ENCODE data around the gene DUOXA1.
"Not testable (repeated sequence)": the region's sequence is repeated elsewhere in the genome, so short reads cannot be mapped to it uniquely, and the experiment has no call there.

The DUOXA1 gene

DNA sequence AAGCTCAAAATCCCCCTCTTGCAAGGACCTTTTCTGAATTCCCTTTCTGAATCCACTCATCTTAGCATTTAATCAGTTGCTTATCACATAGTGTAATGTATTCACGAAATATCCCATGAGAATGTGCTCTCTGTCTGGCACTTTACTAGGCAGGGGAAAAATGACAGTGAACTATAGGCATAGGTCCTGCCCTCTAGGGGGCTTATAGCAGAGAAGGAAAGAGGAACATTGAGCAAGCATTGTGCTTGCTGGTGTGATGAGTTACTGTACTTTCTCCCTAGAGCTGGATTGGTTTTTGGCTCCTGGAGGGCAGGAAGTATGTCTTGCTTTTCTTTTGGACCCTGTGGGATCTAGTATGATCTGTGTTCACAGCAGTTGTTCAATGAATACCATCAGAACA, 42.2 kb downstream of the DUOXA1 start:
- DNase-seq, result no peak

DNA sequence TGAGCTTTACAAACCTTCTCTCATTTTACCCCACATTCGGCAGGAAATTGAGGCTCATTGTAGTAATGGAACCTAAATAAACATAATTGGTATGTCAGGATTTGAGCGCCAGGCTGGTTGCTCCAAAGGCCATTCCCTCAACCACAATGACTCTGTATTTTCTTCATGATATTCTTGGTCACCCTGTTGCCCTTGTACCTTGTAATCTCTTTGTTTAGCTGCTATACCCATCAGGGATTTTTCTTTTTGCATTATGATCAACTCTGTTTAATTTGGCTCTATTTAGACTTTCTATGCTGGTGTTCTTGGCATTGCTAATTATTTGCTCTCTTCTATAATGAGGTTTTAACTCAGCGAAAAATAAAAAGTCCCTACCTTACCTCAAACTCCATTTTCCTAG, 45.5 kb downstream of the DUOXA1 start:
- DNase-seq, result no peak

DNA sequence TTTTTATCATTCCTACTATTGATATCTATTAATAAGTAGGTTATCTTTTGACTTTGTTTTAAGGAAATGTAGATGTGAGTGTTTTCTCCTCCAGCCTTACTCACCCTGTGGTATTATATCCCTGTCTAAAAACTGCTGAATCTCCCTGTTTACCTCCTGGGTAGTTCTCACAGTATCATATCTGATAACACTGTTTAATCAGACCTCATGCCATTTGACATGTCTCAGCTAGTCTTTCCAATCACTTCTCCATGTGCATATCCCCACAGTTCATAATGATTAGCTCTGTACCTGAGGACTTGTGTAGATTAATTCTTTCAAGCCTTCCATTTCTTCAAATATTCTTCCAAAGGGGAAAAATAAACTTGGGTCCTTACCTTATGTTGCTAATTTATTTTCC, 46.5 kb downstream of the DUOXA1 start:
- no peak for DNase-seq

DNA sequence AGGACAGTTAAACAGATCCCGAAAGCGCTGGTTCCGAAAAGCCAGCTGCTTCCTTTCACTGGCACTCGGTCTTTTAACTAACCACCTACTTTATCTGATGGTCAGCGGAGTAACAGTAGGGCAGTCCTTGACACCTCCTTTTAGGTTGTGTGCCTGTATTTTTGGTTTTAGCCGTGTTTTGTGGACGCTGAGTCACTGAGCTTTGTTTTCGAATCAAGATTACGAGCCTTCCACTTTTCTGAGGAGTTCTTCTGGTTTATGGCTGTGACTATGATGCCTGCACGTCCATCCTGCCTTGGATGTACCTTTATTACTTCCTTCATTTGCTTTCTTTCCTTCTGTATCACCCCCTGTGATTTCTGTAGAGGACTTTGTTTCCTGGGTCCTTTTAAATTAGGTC, 47.3 kb downstream of the DUOXA1 start:
- DNase-seq, result not testable (repeated sequence)

DNA sequence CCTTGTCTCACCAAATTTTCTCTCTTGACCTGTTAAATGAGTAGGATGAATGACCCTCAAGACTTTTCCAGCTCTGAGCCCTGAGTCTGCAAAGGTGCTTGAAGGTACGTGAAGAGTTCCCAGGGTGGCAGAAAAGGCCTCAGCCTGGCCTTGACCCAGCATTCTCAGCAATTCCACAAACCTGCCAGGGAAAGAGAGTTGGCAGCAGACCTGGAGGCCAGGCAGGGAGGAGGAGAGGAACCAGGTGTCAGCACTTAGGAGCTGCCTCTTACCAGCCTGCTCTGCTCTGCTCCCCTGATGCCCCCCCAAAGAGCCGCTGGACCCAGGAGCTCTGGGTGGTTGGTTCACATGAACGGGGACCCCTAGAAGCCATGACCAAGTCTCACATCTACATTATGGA, 49.1 kb downstream of the DUOXA1 start:
- DNase-seq, result not testable (repeated sequence)

DNA sequence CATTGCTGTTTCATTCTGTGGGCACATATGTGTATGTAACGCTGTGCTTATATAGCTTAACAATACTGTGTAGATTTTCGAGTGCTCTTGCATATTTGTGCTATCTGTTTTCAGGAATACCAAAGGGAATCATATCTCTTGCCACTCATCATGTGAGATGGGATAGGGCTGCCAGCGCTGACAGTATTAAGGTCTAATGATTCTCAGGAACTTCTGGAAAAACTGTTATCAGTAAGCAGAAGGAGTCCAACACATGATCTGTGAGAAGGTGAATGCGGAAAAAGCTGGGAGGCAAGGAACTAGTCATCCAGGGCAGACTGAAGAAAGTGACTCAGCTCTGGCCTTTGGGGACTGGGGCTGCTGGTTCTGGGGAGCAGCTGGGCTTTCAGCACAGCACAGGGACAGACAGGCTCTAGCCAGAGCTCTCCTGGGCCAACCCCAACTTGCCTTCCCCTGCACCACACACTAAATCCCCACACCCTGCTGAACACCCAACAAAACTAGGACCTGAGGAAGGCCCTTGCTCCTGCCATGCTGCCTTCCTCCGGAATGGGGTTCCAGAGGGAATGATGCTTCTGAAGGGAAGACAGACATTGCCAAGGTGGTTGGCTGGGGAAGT, 49.9 kb downstream of the DUOXA1 start:
- not testable (repeated sequence) for DNase-seq

DNA sequence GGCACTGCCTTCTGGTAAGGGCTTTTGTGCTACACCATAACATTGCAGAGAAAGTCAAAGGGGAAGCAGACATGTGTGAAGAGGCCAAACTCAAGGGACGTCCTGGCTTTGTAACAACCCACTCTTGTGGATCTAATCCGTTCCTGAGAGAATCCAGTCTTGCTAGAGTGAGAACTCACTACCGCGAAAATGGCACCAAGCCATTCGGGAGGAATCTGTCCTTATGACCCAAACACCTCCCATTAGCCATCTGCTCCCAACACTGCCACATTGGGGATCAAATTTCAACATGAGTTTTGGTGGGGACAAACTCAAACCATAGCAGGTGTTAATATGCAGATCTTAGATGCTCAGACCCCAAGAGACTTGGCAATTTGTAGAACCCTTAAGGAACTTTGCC, 50.5 kb downstream of the DUOXA1 start:
- not testable (repeated sequence) for DNase-seq

DNA sequence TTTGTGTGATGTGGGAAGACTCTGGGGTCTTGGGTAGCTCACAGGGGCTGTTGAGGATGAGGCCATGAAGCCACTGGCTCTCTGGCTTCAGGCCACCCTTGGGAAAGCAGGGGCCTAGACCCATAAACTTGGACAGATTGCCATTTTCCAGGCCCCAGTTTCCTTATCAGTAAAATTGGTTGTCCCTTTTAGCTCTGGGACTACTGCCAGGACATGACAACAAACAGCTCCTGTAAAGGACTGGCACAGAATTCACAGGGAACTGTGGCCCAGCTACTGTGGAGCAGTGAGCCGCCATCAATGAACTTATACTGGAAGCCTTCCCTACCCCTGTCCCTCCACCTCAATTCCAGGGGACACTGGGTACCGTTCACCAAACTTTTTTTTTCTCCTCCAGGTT, 52.3 kb downstream of the DUOXA1 start:
- DNase-seq, result not testable (repeated sequence)

DNA sequence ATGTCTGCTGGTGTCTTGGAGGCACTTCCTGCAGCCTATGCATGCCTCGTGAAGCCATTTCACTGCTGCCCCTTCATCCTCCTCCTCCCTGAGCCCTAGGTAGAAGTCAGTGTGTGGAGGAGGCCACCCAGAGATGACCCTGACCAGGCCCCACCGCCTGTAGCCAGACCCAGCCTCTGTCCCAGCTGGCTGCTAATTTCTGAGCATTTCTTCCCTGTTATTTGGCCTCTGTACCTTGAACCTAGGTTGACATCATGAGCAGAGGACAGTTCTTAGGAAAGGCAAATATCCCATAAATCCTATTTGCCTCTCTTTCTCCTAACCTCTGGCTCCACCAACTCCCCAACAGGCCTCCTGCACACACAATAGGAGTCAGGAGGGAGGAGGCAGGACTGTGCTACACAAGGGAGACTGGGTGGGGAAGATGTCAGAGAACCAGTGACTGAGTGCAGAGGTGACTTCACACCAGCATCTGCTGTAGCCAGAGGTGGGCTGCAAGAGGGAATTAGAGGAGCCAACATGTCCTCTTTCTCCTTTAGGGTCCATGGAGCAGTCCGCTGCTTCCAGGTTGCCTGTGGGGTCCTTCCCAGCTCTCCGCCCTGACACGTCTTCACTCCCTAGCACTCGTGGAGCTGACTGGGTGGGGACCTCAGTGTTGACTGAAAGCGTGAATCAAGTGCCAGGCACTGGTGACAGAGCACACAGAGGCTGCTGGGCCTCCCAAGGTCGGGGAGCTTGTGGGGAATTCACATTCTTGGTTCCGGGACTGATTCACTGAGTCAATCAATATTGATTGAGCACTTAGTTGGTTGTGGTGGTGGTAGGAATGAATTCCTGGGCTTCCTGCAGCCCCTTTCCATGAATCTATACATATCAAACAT, 54.0 kb downstream of the DUOXA1 start:
- not testable (repeated sequence) for DNase-seq

DNA sequence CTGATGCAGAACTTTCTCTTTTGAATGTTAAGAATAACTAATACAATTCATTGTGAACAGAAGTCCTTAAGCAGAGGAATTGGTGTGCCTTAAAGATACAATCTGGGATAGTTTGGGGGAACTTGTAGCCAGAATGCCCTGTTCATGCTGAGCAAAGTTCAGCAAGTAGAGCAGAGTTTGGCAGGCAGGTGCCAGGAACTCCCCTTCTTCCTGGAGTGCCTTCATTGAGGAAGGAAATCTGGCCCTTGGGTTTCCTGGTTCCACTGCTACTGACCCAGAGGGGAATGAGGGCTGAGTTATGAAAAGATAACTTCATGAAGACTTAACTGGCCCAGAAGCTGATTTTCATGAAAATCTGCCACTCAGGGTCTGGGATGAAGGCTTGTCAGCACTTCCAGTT, 56.1 kb downstream of the DUOXA1 start:
- not testable (repeated sequence) for DNase-seq

DNA sequence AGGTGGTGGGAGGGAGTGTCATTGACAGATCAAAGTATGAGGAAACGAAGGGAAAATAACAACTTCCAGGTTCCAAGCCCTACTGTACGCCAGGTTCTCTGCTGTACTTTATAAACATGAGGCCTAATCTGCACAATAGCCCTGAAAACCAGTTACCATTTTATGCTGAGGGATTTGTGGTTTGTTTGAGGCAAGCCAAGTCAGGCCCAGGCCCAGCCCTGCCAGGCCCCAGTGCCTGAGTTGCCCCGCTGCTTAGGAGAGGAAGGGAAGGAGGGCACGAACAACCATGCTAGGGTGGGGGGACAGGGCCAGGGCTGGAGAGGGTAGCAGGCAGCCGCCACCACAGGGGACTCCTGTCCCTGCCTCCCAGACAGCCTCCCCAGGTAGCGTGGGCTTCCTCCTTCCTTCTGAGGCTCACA, 59.7 kb downstream of the DUOXA1 start:
- not testable (repeated sequence) for DNase-seq

Measured in NCI-H187 treated with DMSO at 0.1 percent for 48 hours (cell line).